Measurements from ENCODE around the gene TMEM238. TPM values are rescaled to one million over a fixed set of nuclear protein-coding genes. Genes with fewer than 3 reads are reported as not detected.
"Not testable (repeated sequence)": the region's sequence is repeated elsewhere in the genome, so short reads cannot be mapped to it uniquely, and the experiment has no call there.

TMEM238 gene
- polyA plus RNA-seq (2013, experiment 1 of 4), result not detected
- not detected for polyA plus RNA-seq (2013, experiment 2 of 4)
- 0.48 TPM for polyA plus RNA-seq (2013, experiment 3 of 4)
- polyA plus RNA-seq (2013, experiment 4 of 4), result not detected

- peaks cover 15% of the 10 kb centered on the region for H3K27me3 ChIP-seq (ENCODE audit: control insufficient read depth, insufficient read depth, low read length, poor library complexity, severe bottlenecking)
- peaks cover 24% of the 10 kb centered on the region for H3K4me1 ChIP-seq (ENCODE audit: control insufficient read depth, insufficient read depth, low read length)
- WGBS, 2 experiments, result 35 to 38% methylated on average over 72 of the region's 72 CpGs
- H3K36me3 ChIP-seq (ENCODE audit: control insufficient read depth, insufficient read depth, low read length), result peaks cover 25% of the 10 kb centered on the region
- H3K27ac ChIP-seq (ENCODE audit: insufficient read depth, low read depth, low read length, poor library complexity, severe bottlenecking), result peak within 1 kb of the TSS; percentile 31
- H3K4me3 ChIP-seq (ENCODE audit: insufficient read depth, low read depth, low read length), result peak within 1 kb of the TSS; percentile 83
- H3K9me3 ChIP-seq (ENCODE audit: control insufficient read depth, low read length), result no peaks in the 10 kb centered on the region
Observed at GRCh38 chr19:55384131-55384919, at the start of gene TMEM238. TSS of gene TMEM238 (minus strand) at chr19:55384292. CDS start at chr19:55384259, 33 bp downstream.

- no peaks in the 10 kb centered on the region for H3K36me3 ChIP-seq (ENCODE audit: control insufficient read depth, insufficient read depth, low read length)
- H3K9me3 ChIP-seq (ENCODE audit: control insufficient read depth, low read length), result no peaks in the 10 kb centered on the region
- H3K4me3 ChIP-seq (ENCODE audit: insufficient read depth, low read depth, low read length), result no peak overlapping the region
- WGBS, 2 experiments, result 87 to 89% methylated on average over 48 of the region's 48 CpGs
- H3K4me1 ChIP-seq (ENCODE audit: control insufficient read depth, insufficient read depth, low read length), result no peaks in the 10 kb centered on the region
- H3K27ac ChIP-seq (ENCODE audit: insufficient read depth, low read depth, low read length, poor library complexity, severe bottlenecking), result no peak overlapping the region
- H3K27me3 ChIP-seq (ENCODE audit: control insufficient read depth, insufficient read depth, low read length, poor library complexity, severe bottlenecking), result peaks cover 7% of the 10 kb centered on the region
Observed at GRCh38 chr19:55433292-55433691, 49.2 kb upstream of the TMEM238 start.

- Histone ChIP-seq H3K4me1 (ENCODE audit: control insufficient read depth, insufficient read depth, low read length) (no peaks in the 10 kb centered on the region), H3K4me3 (ENCODE audit: insufficient read depth, low read depth, low read length) (no peak overlapping the region), H3K36me3 (ENCODE audit: control insufficient read depth, insufficient read depth, low read length) (no peaks in the 10 kb centered on the region), H3K27ac (ENCODE audit: insufficient read depth, low read depth, low read length, poor library complexity, severe bottlenecking) (no peak overlapping the region), H3K27me3 (ENCODE audit: control insufficient read depth, insufficient read depth, low read length, poor library complexity, severe bottlenecking) (no peaks in the 10 kb centered on the region), H3K9me3 (ENCODE audit: control insufficient read depth, low read length) (no peaks in the 10 kb centered on the region)
- 89 to 90% methylated on average over 14 of the region's 14 CpGs for WGBS, 2 experiments
Observed at GRCh38 chr19:55432241-55432959, 48.3 kb upstream of the TMEM238 start.

GRCh38 chr19:55431183-55431582 lies 47.1 kb upstream of the TMEM238 start:
- H3K4me3 ChIP-seq (ENCODE audit: insufficient read depth, low read depth, low read length), result no peak overlapping the region

GRCh38 chr19:55426042-55426441 lies 42.0 kb upstream of the TMEM238 start:
- H3K27me3 ChIP-seq (ENCODE audit: control insufficient read depth, insufficient read depth, low read length, poor library complexity, severe bottlenecking), result no peaks in the 10 kb centered on the region
- H3K9me3 ChIP-seq (ENCODE audit: control insufficient read depth, low read length), result no peaks in the 10 kb centered on the region
- H3K4me1 ChIP-seq (ENCODE audit: control insufficient read depth, insufficient read depth, low read length), result no peaks in the 10 kb centered on the region
- no peak overlapping the region for H3K4me3 ChIP-seq (ENCODE audit: insufficient read depth, low read depth, low read length)
- no peak overlapping the region for H3K27ac ChIP-seq (ENCODE audit: insufficient read depth, low read depth, low read length, poor library complexity, severe bottlenecking)
- no peaks in the 10 kb centered on the region for H3K36me3 ChIP-seq (ENCODE audit: control insufficient read depth, insufficient read depth, low read length)
- WGBS, 2 experiments, result 85 to 90% methylated on average over 2 of the region's 2 CpGs

More at GRCh38 chr19:55431183-55431582, 47.1 kb upstream of the TMEM238 start:
- Histone ChIP-seq H3K9me3 (ENCODE audit: control insufficient read depth, low read length) (no peaks in the 10 kb centered on the region), H3K4me1 (ENCODE audit: control insufficient read depth, insufficient read depth, low read length) (no peaks in the 10 kb centered on the region), H3K27me3 (ENCODE audit: control insufficient read depth, insufficient read depth, low read length, poor library complexity, severe bottlenecking) (no peaks in the 10 kb centered on the region), H3K27ac (ENCODE audit: insufficient read depth, low read depth, low read length, poor library complexity, severe bottlenecking) (no peak overlapping the region), H3K36me3 (ENCODE audit: control insufficient read depth, insufficient read depth, low read length) (no peaks in the 10 kb centered on the region)
- 89 to 91% methylated on average over 1 of the region's 1 CpG for WGBS, 2 experiments

GRCh38 chr19:55424518-55424917 lies 40.4 kb upstream of the TMEM238 start:
- Histone ChIP-seq H3K36me3 (ENCODE audit: control insufficient read depth, insufficient read depth, low read length) (no peaks in the 10 kb centered on the region), H3K4me1 (ENCODE audit: control insufficient read depth, insufficient read depth, low read length) (no peaks in the 10 kb centered on the region), H3K9me3 (ENCODE audit: control insufficient read depth, low read length) (no peaks in the 10 kb centered on the region), H3K4me3 (ENCODE audit: insufficient read depth, low read depth, low read length) (no peak overlapping the region), H3K27ac (ENCODE audit: insufficient read depth, low read depth, low read length, poor library complexity, severe bottlenecking) (no peak overlapping the region), H3K27me3 (ENCODE audit: control insufficient read depth, insufficient read depth, low read length, poor library complexity, severe bottlenecking) (no peaks in the 10 kb centered on the region)
- WGBS, 2 experiments, result 85 to 90% methylated on average over 3 of the region's 3 CpGs

- Histone ChIP-seq H3K4me3 (ENCODE audit: insufficient read depth, low read depth, low read length) (no peak overlapping the region), H3K36me3 (ENCODE audit: control insufficient read depth, insufficient read depth, low read length) (no peaks in the 10 kb centered on the region), H3K27me3 (ENCODE audit: control insufficient read depth, insufficient read depth, low read length, poor library complexity, severe bottlenecking) (no peaks in the 10 kb centered on the region), H3K27ac (ENCODE audit: insufficient read depth, low read depth, low read length, poor library complexity, severe bottlenecking) (no peak overlapping the region), H3K4me1 (ENCODE audit: control insufficient read depth, insufficient read depth, low read length) (no peaks in the 10 kb centered on the region), H3K9me3 (ENCODE audit: control insufficient read depth, low read length) (no peaks in the 10 kb centered on the region)
- WGBS, 2 experiments, result 76 to 80% methylated on average over 13 of the region's 13 CpGs
Observed at GRCh38 chr19:55423225-55424005, 39.3 kb upstream of the TMEM238 start.

- not testable (repeated sequence) for H3K36me3 ChIP-seq (ENCODE audit: control insufficient read depth, insufficient read depth, low read length); H3K9me3 ChIP-seq (ENCODE audit: control insufficient read depth, low read length); H3K4me3 ChIP-seq (ENCODE audit: insufficient read depth, low read depth, low read length); H3K27me3 ChIP-seq (ENCODE audit: control insufficient read depth, insufficient read depth, low read length, poor library complexity, severe bottlenecking); H3K4me1 ChIP-seq (ENCODE audit: control insufficient read depth, insufficient read depth, low read length); H3K27ac ChIP-seq (ENCODE audit: insufficient read depth, low read depth, low read length, poor library complexity, severe bottlenecking)
- WGBS, 2 experiments, result 81 to 89% methylated on average over 4 of the region's 4 CpGs
Observed at GRCh38 chr19:55421281-55421680, 37.2 kb upstream of the TMEM238 start.

GRCh38 chr19:55419624-55420236 lies 35.6 kb upstream of the TMEM238 start:
- no peaks in the 10 kb centered on the region for H3K9me3 ChIP-seq (ENCODE audit: control insufficient read depth, low read length)
- no peaks in the 10 kb centered on the region for H3K27me3 ChIP-seq (ENCODE audit: control insufficient read depth, insufficient read depth, low read length, poor library complexity, severe bottlenecking)
- H3K4me3 ChIP-seq (ENCODE audit: insufficient read depth, low read depth, low read length), result no peak overlapping the region
- H3K27ac ChIP-seq (ENCODE audit: insufficient read depth, low read depth, low read length, poor library complexity, severe bottlenecking), result no peak overlapping the region
- H3K36me3 ChIP-seq (ENCODE audit: control insufficient read depth, insufficient read depth, low read length), result no peaks in the 10 kb centered on the region
- H3K4me1 ChIP-seq (ENCODE audit: control insufficient read depth, insufficient read depth, low read length), result no peaks in the 10 kb centered on the region
- 77% methylated on average over 5 of the region's 5 CpGs for WGBS, 2 experiments

All from ectodermal cell (in vitro differentiated cells).